HEK293T (cell line): ENCODE results near the gene MYO5B.

Source experiments
- HDGF ChIP-seq: fragments of 450-650 bp; IDR thresholded peaks from 2 replicates; pipeline ENCODE4 v1.6.1; 2017; ENCODE audit warnings: antibody characterized with exemption, borderline replicate concordance
- LEF1 ChIP-seq: fragments of 450-650 bp; IDR thresholded peaks from 2 replicates; pipeline ENCODE4 v1.6.1; 2017; ENCODE audit warnings: mild to moderate bottlenecking, borderline replicate concordance
- TF ChIP-seq, protein P1 (sequence below): fragments of 450-650 bp; IDR thresholded peaks from 2 replicates; pipeline ENCODE4 v1.6.1; 2016

DNA sequence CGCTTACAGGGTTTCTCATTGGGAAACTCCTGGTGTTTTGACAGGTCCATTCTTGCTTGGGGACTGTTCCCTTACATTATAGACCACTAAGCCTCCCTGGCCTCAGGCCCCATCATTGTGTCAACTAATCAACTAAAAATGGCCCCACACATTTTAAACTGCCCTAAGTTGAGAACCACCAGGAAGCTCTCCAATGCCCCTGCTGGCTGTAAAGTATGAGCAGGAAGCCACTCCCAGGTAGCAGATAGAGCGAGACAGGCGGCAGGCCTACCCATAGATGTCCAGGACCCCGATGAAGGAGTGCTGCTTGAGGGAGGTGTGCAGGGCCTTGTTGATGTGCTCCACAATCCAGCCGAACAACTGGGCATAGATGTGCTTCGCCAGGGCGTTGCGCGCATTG lies 220.9 kb downstream of the MYO5B start:
- TF ChIP-seq LEF1 (no peak), HDGF (no peak)
- TF ChIP-seq, protein P1, sequence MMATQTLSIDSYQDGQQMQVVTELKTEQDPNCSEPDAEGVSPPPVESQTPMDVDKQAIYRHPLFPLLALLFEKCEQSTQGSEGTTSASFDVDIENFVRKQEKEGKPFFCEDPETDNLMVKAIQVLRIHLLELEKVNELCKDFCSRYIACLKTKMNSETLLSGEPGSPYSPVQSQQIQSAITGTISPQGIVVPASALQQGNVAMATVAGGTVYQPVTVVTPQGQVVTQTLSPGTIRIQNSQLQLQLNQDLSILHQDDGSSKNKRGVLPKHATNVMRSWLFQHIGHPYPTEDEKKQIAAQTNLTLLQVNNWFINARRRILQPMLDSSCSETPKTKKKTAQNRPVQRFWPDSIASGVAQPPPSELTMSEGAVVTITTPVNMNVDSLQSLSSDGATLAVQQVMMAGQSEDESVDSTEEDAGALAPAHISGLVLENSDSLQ = no peak
